Activated naive CD4-positive, alpha-beta T cell treated with anti-CD3 and anti-CD28 coated beads, Interleukin-2, amount 10 ng/mL, durations not matched to agents 7 days and 5 days (primary cell): ENCODE results near the gene NPHS2.

Experiments
- CTCF ChIA-PET: fragments of 350-600 bp; sonication (Branson Sonifier 250); formaldehyde crosslinking; loops from one replicate; lab custom pipeline; 2021; ENCODE audit warnings: antibody characterized with exemption; lab: Charles Lee
- DNase-seq: peaks from one replicate; pipeline ENCODE4 v3.0.0-alpha.2; 2020
- H3K27ac Mint-ChIP-seq: one replicate; pipeline ENCODE4 v1.8.0; 2021; ENCODE audit warnings: mild to moderate bottlenecking, moderate library complexity, mixed read lengths
- H3K27me3 Mint-ChIP-seq: one replicate; pipeline ENCODE4 v1.8.0; 2021; ENCODE audit warnings: mild to moderate bottlenecking, mixed read lengths
- H3K36me3 Mint-ChIP-seq: one replicate; pipeline ENCODE4 v1.8.0; 2021; ENCODE audit warnings: mixed read lengths
- H3K4me1 Mint-ChIP-seq: one replicate; pipeline ENCODE4 v1.8.0; 2021; ENCODE audit warnings: mixed read lengths
- H3K4me3 Mint-ChIP-seq: one replicate; pipeline ENCODE4 v1.8.0; 2021; ENCODE audit warnings: mild to moderate bottlenecking, moderate library complexity, mixed read lengths
- H3K9me3 Mint-ChIP-seq: one replicate; pipeline ENCODE4 v1.8.0; 2021; ENCODE audit warnings: mixed read lengths

NPHS2 gene

GRCh38 chr1:179575497-179576314 is at the start of gene NPHS2:
TSS of gene NPHS2 (minus strand) at chr1:179575948. CDS start at chr1:179575864, 84 bp downstream.
- Mint-ChIP-seq H3K27ac (no peak within 1 kb of the TSS), H3K27me3 (peaks cover 38% of the 10 kb centered on the region), H3K4me1 (peaks cover 4% of the 10 kb centered on the region), H3K4me3 (no peak within 1 kb of the TSS), H3K36me3 (no peaks in the 10 kb centered on the region), H3K9me3 (no peaks in the 10 kb centered on the region)
- no peak for DNase-seq
- CTCF ChIA-PET = no interaction called here

GRCh38 chr1:179612361-179612760 is 36.6 kb upstream of the NPHS2 start:
- Mint-ChIP-seq H3K27ac (no peak overlapping the region), H3K36me3 (no peaks in the 10 kb centered on the region), H3K4me3 (no peak overlapping the region), H3K4me1 (no peaks in the 10 kb centered on the region), H3K9me3 (no peaks in the 10 kb centered on the region), H3K27me3 (peaks cover 8% of the 10 kb centered on the region)
- CTCF ChIA-PET = no interaction called here
- DNase-seq = no peak

- Mint-ChIP-seq H3K27ac (no peak overlapping the region), H3K36me3 (no peaks in the 10 kb centered on the region), H3K4me1 (no peaks in the 10 kb centered on the region), H3K4me3 (no peak overlapping the region), H3K9me3 (no peaks in the 10 kb centered on the region), H3K27me3 (peaks cover 3% of the 10 kb centered on the region)
- CTCF ChIA-PET = no interaction called here
- no peak for DNase-seq
Observed at GRCh38 chr1:179601093-179601492, 25.3 kb upstream of the NPHS2 start.

GRCh38 chr1:179599623-179600249 is 24.0 kb upstream of the NPHS2 start:
- no peak overlapping the region for H3K27ac Mint-ChIP-seq
- CTCF ChIA-PET = no interaction called here
- H3K4me3 Mint-ChIP-seq = no peak overlapping the region
- no peaks in the 10 kb centered on the region for H3K9me3 Mint-ChIP-seq
- H3K4me1 Mint-ChIP-seq = no peaks in the 10 kb centered on the region
- no peak for DNase-seq
- H3K36me3 Mint-ChIP-seq = no peaks in the 10 kb centered on the region
- H3K27me3 Mint-ChIP-seq = peaks cover 6% of the 10 kb centered on the region

GRCh38 chr1:179598631-179599030 is 22.9 kb upstream of the NPHS2 start:
- Mint-ChIP-seq H3K27ac (no peak overlapping the region), H3K27me3 (peaks cover 8% of the 10 kb centered on the region), H3K9me3 (no peaks in the 10 kb centered on the region), H3K36me3 (no peaks in the 10 kb centered on the region), H3K4me1 (no peaks in the 10 kb centered on the region), H3K4me3 (no peak overlapping the region)
- DNase-seq = no peak
- CTCF ChIA-PET = no interaction called here

GRCh38 chr1:179591592-179592580 is 16.1 kb upstream of the NPHS2 start, which contains the start of gene TDRD5:
TSS of gene TDRD5 (plus strand) at chr1:179591832. CDS start at chr1:179592616, 784 bp downstream.
- no peaks in the 10 kb centered on the region for H3K4me1 Mint-ChIP-seq
- no peak for DNase-seq
- peaks cover 54% of the 10 kb centered on the region for H3K27me3 Mint-ChIP-seq
- no peaks in the 10 kb centered on the region for H3K9me3 Mint-ChIP-seq
- CTCF ChIA-PET = no interaction called here
- no peak within 1 kb of the TSS for H3K4me3 Mint-ChIP-seq
- no peak within 1 kb of the TSS for H3K27ac Mint-ChIP-seq
- H3K36me3 Mint-ChIP-seq = no peaks in the 10 kb centered on the region

GRCh38 chr1:179591253-179591591 is 15.5 kb upstream of the NPHS2 start:
- Mint-ChIP-seq H3K27ac (no peak overlapping the region), H3K4me1 (no peaks in the 10 kb centered on the region), H3K27me3 (peaks cover 58% of the 10 kb centered on the region), H3K9me3 (no peaks in the 10 kb centered on the region), H3K36me3 (no peaks in the 10 kb centered on the region), H3K4me3 (no peak overlapping the region)
- CTCF ChIA-PET = no interaction called here
- no peak for DNase-seq

- no peak overlapping the region for H3K27ac Mint-ChIP-seq
Observed at GRCh38 chr1:179590671-179591070, 14.9 kb upstream of the NPHS2 start.

GRCh38 chr1:179589509-179589908 is 13.8 kb upstream of the NPHS2 start:
- no peaks in the 10 kb centered on the region for H3K4me1 Mint-ChIP-seq

More at GRCh38 chr1:179590671-179591070, 14.9 kb upstream of the NPHS2 start:
- peaks cover 58% of the 10 kb centered on the region for H3K27me3 Mint-ChIP-seq
- H3K9me3 Mint-ChIP-seq = no peaks in the 10 kb centered on the region
- no peak for DNase-seq
- H3K4me3 Mint-ChIP-seq = no peak overlapping the region
- peaks cover 2% of the 10 kb centered on the region for H3K36me3 Mint-ChIP-seq
- CTCF ChIA-PET = no interaction called here
- H3K4me1 Mint-ChIP-seq = no peaks in the 10 kb centered on the region

GRCh38 chr1:179588425-179589024 is 12.8 kb upstream of the NPHS2 start:
- Mint-ChIP-seq H3K36me3 (peaks cover 2% of the 10 kb centered on the region), H3K9me3 (no peaks in the 10 kb centered on the region), H3K4me1 (no peaks in the 10 kb centered on the region), H3K4me3 (no peak overlapping the region), H3K27me3 (peaks cover 73% of the 10 kb centered on the region), H3K27ac (no peak overlapping the region)
- no peak for DNase-seq
- CTCF ChIA-PET = no interaction called here

More at GRCh38 chr1:179589509-179589908, 13.8 kb upstream of the NPHS2 start:
- CTCF ChIA-PET = no interaction called here
- no peak overlapping the region for H3K4me3 Mint-ChIP-seq
- peaks cover 70% of the 10 kb centered on the region for H3K27me3 Mint-ChIP-seq
- H3K36me3 Mint-ChIP-seq = peaks cover 2% of the 10 kb centered on the region
- DNase-seq = no peak
- no peak overlapping the region for H3K27ac Mint-ChIP-seq
- H3K9me3 Mint-ChIP-seq = no peaks in the 10 kb centered on the region

GRCh38 chr1:179587336-179587735 is 11.6 kb upstream of the NPHS2 start:
- H3K27me3 Mint-ChIP-seq = peaks cover 75% of the 10 kb centered on the region
- no peak overlapping the region for H3K4me3 Mint-ChIP-seq
- no peaks in the 10 kb centered on the region for H3K4me1 Mint-ChIP-seq
- peaks cover 2% of the 10 kb centered on the region for H3K36me3 Mint-ChIP-seq
- H3K9me3 Mint-ChIP-seq = no peaks in the 10 kb centered on the region
- H3K27ac Mint-ChIP-seq = no peak overlapping the region
- DNase-seq = no peak
- CTCF ChIA-PET = interaction anchor here (0.6 to 0.9 kb wide), 2 partner anchors 9 to 151 kb away, joined by 3 read pairs; no protein-coding TSS in a partner anchor

GRCh38 chr1:179586107-179586823 is 10.5 kb upstream of the NPHS2 start:
- CTCF ChIA-PET = interaction anchor here (0.7 to 0.9 kb wide), 2 partner anchors 8 to 840 kb away, joined by 3 read pairs; no protein-coding TSS in a partner anchor
- no peak for DNase-seq
- Mint-ChIP-seq H3K27me3 (peaks cover 68% of the 10 kb centered on the region), H3K4me1 (no peaks in the 10 kb centered on the region), H3K36me3 (peaks cover 2% of the 10 kb centered on the region), H3K9me3 (no peaks in the 10 kb centered on the region), H3K27ac (no peak overlapping the region), H3K4me3 (no peak overlapping the region)

- H3K36me3 Mint-ChIP-seq = peaks cover 2% of the 10 kb centered on the region
- CTCF ChIA-PET = no interaction called here
- H3K27ac Mint-ChIP-seq = no peak overlapping the region
- H3K27me3 Mint-ChIP-seq = peaks cover 62% of the 10 kb centered on the region
- no peak overlapping the region for H3K4me3 Mint-ChIP-seq
- no peaks in the 10 kb centered on the region for H3K4me1 Mint-ChIP-seq
- H3K9me3 Mint-ChIP-seq = no peaks in the 10 kb centered on the region
- DNase-seq = no peak
Observed at GRCh38 chr1:179583771-179584320, 8.1 kb upstream of the NPHS2 start.
